Measurements from ENCODE around the gene CNTN5.

DNA sequence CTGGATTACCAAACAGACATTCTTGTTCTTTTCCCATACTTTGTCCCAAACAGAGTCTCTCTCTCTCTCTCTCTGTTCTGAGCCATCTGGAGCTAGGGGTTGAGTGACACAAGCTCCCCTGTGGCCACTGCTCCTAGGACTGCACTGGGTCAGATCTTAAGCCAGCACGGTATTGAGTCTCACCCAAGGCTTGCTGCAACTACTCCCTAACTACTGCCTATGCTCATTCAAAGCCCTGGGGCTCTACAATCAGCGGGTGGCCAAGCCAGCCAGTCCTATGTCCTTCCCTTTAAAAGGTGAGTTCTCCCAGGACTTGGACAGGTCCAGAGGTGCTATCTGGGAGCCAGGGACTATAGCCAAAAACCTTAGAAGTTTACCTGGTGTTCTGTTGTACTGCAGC lies 385.6 kb downstream of the CNTN5 start:
- TF ChIP-seq, protein P1, sequence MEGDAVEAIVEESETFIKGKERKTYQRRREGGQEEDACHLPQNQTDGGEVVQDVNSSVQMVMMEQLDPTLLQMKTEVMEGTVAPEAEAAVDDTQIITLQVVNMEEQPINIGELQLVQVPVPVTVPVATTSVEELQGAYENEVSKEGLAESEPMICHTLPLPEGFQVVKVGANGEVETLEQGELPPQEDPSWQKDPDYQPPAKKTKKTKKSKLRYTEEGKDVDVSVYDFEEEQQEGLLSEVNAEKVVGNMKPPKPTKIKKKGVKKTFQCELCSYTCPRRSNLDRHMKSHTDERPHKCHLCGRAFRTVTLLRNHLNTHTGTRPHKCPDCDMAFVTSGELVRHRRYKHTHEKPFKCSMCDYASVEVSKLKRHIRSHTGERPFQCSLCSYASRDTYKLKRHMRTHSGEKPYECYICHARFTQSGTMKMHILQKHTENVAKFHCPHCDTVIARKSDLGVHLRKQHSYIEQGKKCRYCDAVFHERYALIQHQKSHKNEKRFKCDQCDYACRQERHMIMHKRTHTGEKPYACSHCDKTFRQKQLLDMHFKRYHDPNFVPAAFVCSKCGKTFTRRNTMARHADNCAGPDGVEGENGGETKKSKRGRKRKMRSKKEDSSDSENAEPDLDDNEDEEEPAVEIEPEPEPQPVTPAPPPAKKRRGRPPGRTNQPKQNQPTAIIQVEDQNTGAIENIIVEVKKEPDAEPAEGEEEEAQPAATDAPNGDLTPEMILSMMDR (conservative IDR thresholded peaks at IDR 0.05 in 1 of 2, IDR thresholded peaks at IDR 0.05 in 1 of 2; ENCODE audit: low read depth in 1 of 2, low read length in 2 of 2), result no peak
- no peak for TF ChIP-seq EZH2 (IDR thresholded peaks at IDR 0.05; ENCODE audit: low read length, missing control alignments)
